Uterus (tissue), 2 donors: ENCODE measurements around the gene GATA6.

Source experiments
- CTCF ChIP-seq, 4 experiments: fragments of 200-600 bp in 2 of 4; fragments of 450-650 bp in 2 of 4; sonication (generic) in 2 of 4; IDR thresholded peaks; one replicate each; pipeline ENCODE4 v1.5.1; 2016 to 2019; ENCODE audit warnings: antibody characterized with exemption in 4 of 4, mild to moderate bottlenecking in 2 of 4, moderate library complexity in 1 of 4
- POLR2A ChIP-seq, 2 donors: fragments of 450-650 bp; IDR thresholded peaks; one replicate each; pipeline ENCODE4 v1.6.1; 2016; ENCODE audit warnings: antibody characterized with exemption in 2 of 2, mild to moderate bottlenecking in 1 of 2, moderate library complexity in 1 of 2

GRCh38 chr18:22238036-22238435, 68.6 kb downstream of the GATA6 start:
- TF ChIP-seq CTCF (IDR thresholded peaks at IDR 0.05), result no peak
- no peak for TF ChIP-seq POLR2A (IDR thresholded peaks at IDR 0.05)
